Psoas muscle (tissue), 8 donors: ENCODE measurements around the gene LSM10. TPM values are rescaled to one million over a fixed set of nuclear protein-coding genes. Genes with fewer than 3 reads are reported as not detected.

Experiments used
- ATAC-seq, 4 donors: fragments of 200-7000 bp; cut with Tn5 transposase; one replicate each; pipeline ENCODE4 v1.9.1; 2020; ENCODE audit warnings: moderate library complexity in 3 of 4, mild to moderate bottlenecking in 2 of 4
- DNase-seq, 2 donors: peaks; one replicate each; pipeline ENCODE4 v3.0.0-alpha.2; 2020
- H3K27ac ChIP-seq: fragments of 200-600 bp; one replicate; pipeline ENCODE4 v1.8.0; 2022
- H3K27me3 ChIP-seq, 3 donors: fragments of 200-600 bp in 1 of 3; one replicate each; pipeline versions ENCODE4 v1.6.1 to v1.8.0; 2013 to 2022; ENCODE audit warnings: low read length in 2 of 3, mild to moderate bottlenecking in 2 of 3, moderate library complexity in 1 of 3; ENCODE audit not compliant: insufficient read depth in 3 of 3
- H3K36me3 ChIP-seq, 2 donors: fragments of 200-600 bp in 1 of 2; one replicate each; pipeline versions ENCODE4 v1.6.1 to v1.8.0; 2013 to 2022; ENCODE audit warnings: low read depth in 1 of 2, mild to moderate bottlenecking in 1 of 2, moderate library complexity in 1 of 2; ENCODE audit not compliant: insufficient read depth in 1 of 2
- H3K4me1 ChIP-seq: fragments of 200-600 bp; one replicate; pipeline ENCODE4 v1.8.0; 2022
- H3K4me3 ChIP-seq: fragments of 200-600 bp; one replicate; pipeline ENCODE4 v1.8.0; 2022; ENCODE audit warnings: mild to moderate bottlenecking
- H3K9me3 ChIP-seq: fragments of 200-600 bp; one replicate; pipeline ENCODE4 v1.8.0; 2022
- CTCF ChIP-seq: fragments of 200-600 bp; IDR thresholded peaks from one replicate; pipeline ENCODE4 v1.8.0; 2022; ENCODE audit warnings: antibody characterized with exemption
- WGBS, 3 donors: extraction: QIAGEN DNeasy Blood & Tissue Kit; methylation state at CpG; one replicate each; pipeline versions ENCODE4 v1.1.6 to v1.1.7; 2013; 5-methylcytosine and 5-hydroxymethylcytosine counted together
- intact Hi-C, 2 donors: fragments of 100-400 bp; cut with DNase I; formaldehyde crosslinking; loops; one replicate each; pipeline versions ENCODE4 v1.11.0 to v1.14.2; 2022
- polyA plus RNA-seq, 3 donors: library from polyadenylated mRNA; stranded (reverse); fragments of 200-250 nt; gene quantifications; one replicate each; pipeline ENCODE4 v1.2.3, GENCODE V29; 2013
- total RNA-seq, 4 donors: library from RNA; stranded (reverse); fragmentation: NEBNext Ultra II Directional in 2 of 4; extraction: Animal tissue kit (Norgen Biotek cat#: 25700) in 2 of 4; gene quantifications; one replicate each; pipeline versions ENCODE4 v1.2.1 to v1.2.4, GENCODE V29; 2021 to 2023
- donor health status: healthy with polysubstance abuse.
- donor health status: DM: no; HTN: no; CAD: no; lungs with moderate emphysema.
- donor health status: Bipolar disorder and iron deficiency.
- donor health status: healthy.
- donor health status: DM: yes; HTN: yes; CAD: no.
- donor health status: DM: no; HTN: no; CAD: no.
- donor health status: DM: no; HTN: no; CAD: no.
- donor health status: DM: yes; HTN: yes; CAD: no.

LSM10 gene
- total and polyA plus RNA-seq, 7 donors: 80.3 to 246 (median 102) TPM

GRCh38 chr1:36358514-36359084 is 39.1 kb downstream of the LSM10 start:
- peaks cover 6 to 100% of the 10 kb centered on the region in 2 donors for H3K36me3 ChIP-seq
- no peak overlapping the region for H3K4me3 ChIP-seq
- H3K9me3 ChIP-seq: no peaks in the 10 kb centered on the region
- intact Hi-C loops: no loop called here
- WGBS, 3 donors: 77 to 89% (median 82%) methylated on average over 13 of the region's 13 CpGs
- no peak overlapping the region for H3K27ac ChIP-seq
- ATAC-seq (no peak), DNase-seq (no peak)
- TF ChIP-seq CTCF: no peak
- peaks cover 12% of the 10 kb centered on the region for H3K4me1 ChIP-seq
- H3K27me3 ChIP-seq: no peaks in the 10 kb centered on the region

- ATAC-seq: no peak
- intact Hi-C loops: loop anchor here in 1 of 2 donors (1.0 kb wide), 1 partner anchor 13 kb away; no protein-coding TSS in a partner anchor
- no peak overlapping the region for H3K27ac ChIP-seq
- no peaks in the 10 kb centered on the region for H3K9me3 ChIP-seq
- WGBS, 3 donors: 71 to 78% (median 74%) methylated on average over 4 of the region's 4 CpGs
- no peaks in the 10 kb centered on the region for H3K27me3 ChIP-seq
- no peak for DNase-seq
- H3K4me3 ChIP-seq: no peak overlapping the region
- peaks cover 6 to 98% of the 10 kb centered on the region in 2 donors for H3K36me3 ChIP-seq
- peaks cover 31% of the 10 kb centered on the region for H3K4me1 ChIP-seq
- no peak for TF ChIP-seq CTCF
These were observed 41.9 kb downstream of the LSM10 start for GRCh38 chr1:36355811-36356210.

- Histone ChIP-seq H3K4me1 (peaks cover 34% of the 10 kb centered on the region), H3K27me3 (no peaks in the 10 kb centered on the region), H3K9me3 (no peaks in the 10 kb centered on the region), H3K27ac (no peak overlapping the region), H3K36me3 (peaks cover 6 to 96% of the 10 kb centered on the region in 2 donors), H3K4me3 (no peak overlapping the region)
- DNase-seq (peak in 1 of 2 donors; percentile 23), ATAC-seq (no peak)
- 91 to 94% (median 92%) methylated on average over 11 of the region's 11 CpGs for WGBS, 3 donors
- intact Hi-C loops: no loop called here
- no peak for TF ChIP-seq CTCF
These were observed 43.2 kb downstream of the LSM10 start for GRCh38 chr1:36354486-36354885.

- Histone ChIP-seq H3K36me3 (peaks cover 7 to 96% of the 10 kb centered on the region in 2 donors), H3K9me3 (no peaks in the 10 kb centered on the region), H3K27me3 (no peaks in the 10 kb centered on the region), H3K4me1 (peaks cover 39% of the 10 kb centered on the region), H3K4me3 (no peak overlapping the region), H3K27ac (peak overlapping the region; percentile 82)
- intact Hi-C loops: no loop called here
- no peak for TF ChIP-seq CTCF
- 80 to 82% (median 81%) methylated on average over 15 of the region's 15 CpGs for WGBS, 3 donors
- DNase-seq: peak in 1 of 2 donors; percentile 28
- ATAC-seq: no peak
These were observed 44.5 kb downstream of the LSM10 start for GRCh38 chr1:36352910-36353878.
